GM23248 (cell line): Measurements from ENCODE around the gene ZNF653.

Experiments
- EZH2 ChIP-seq: fragments of 200-600 bp; sonication (generic); IDR thresholded peaks from 2 replicates; pipeline ENCODE4 v1.6.1; 2018; ENCODE audit warnings: antibody characterized with exemption, mild to moderate bottlenecking; ENCODE audit not compliant: insufficient read depth, poor library complexity, severe bottlenecking
- EZH2phosphoT487 ChIP-seq: fragments of 200-600 bp; sonication (generic); IDR thresholded peaks from 2 replicates; pipeline ENCODE4 v1.6.1; 2018; ENCODE audit warnings: antibody characterized with exemption, moderate library complexity, mild to moderate bottlenecking, low read depth; ENCODE audit not compliant: insufficient read depth

DNA sequence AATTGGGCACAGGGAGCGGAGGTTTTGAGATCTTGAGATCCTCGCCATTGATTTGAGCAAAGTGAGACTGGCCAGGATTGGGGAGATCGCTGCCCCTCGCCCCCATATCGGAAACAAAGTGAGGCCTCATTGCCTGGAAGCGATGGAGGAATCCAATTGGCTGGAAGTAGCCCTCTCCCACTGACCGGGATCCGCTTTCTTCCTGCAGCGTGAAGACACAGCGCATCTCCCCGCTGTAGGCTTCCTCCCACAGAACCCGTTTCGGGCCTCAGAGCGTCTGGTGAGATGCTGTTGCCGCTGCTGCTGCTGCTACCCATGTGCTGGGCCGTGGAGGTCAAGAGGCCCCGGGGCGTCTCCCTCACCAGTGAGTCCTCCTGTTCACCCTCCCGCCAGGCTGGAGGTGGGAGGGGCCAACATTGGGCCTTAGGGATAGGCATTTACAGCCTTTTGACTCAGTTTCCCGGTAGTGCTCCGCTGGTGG is 69.8 kb downstream of the ZNF653 start:
- TF ChIP-seq EZH2phosphoT487 (no peak), EZH2 (no peak)
